Ovary (tissue), 3 donors: Measurements from ENCODE around the gene SLC1A3.

ENCODE experiments used
- EP300 ChIP-seq: sonication (generic); formaldehyde crosslinking; IDR thresholded peaks from one replicate; pipeline ENCODE4 v1.6.1; 2017; ENCODE audit warnings: antibody characterized with exemption
- POLR2A ChIP-seq: fragments of 450-650 bp; IDR thresholded peaks from one replicate; pipeline ENCODE4 v1.6.1; 2017; ENCODE audit warnings: antibody characterized with exemption, mild to moderate bottlenecking, moderate library complexity
- TF ChIP-seq, protein P1 (sequence below), 3 donors: fragments of 450-650 bp in 2 of 3; fragments of 200-600 bp in 1 of 3; IDR thresholded peaks; one replicate each; pipeline versions ENCODE4 v1.5.1 to v1.8.0; 2016 to 2022; ENCODE audit warnings: antibody characterized with exemption in 3 of 3, mild to moderate bottlenecking in 1 of 3
- donor health status: DM: no; HTN: no; CAD: no.

DNA sequence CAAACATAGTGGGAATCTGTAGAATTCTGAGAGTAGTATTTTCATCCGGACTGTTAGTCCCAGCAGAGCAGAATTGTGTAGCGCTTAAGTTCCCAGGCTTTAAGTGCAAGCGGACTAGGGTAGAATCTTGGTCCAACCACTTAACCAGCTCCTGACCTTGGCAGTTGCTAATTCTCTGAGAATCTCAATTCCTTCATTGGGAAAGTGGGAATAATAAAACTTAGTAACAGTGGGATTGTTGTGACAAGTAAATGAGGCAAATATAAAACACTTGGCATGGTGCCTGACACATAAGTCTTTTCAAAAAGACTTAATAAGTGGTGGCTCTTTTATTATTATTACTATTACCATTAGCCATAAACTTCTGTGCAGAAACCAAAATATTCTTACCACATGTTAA lies 8.4 kb upstream of the SLC1A3 start:
- TF ChIP-seq, protein P1, sequence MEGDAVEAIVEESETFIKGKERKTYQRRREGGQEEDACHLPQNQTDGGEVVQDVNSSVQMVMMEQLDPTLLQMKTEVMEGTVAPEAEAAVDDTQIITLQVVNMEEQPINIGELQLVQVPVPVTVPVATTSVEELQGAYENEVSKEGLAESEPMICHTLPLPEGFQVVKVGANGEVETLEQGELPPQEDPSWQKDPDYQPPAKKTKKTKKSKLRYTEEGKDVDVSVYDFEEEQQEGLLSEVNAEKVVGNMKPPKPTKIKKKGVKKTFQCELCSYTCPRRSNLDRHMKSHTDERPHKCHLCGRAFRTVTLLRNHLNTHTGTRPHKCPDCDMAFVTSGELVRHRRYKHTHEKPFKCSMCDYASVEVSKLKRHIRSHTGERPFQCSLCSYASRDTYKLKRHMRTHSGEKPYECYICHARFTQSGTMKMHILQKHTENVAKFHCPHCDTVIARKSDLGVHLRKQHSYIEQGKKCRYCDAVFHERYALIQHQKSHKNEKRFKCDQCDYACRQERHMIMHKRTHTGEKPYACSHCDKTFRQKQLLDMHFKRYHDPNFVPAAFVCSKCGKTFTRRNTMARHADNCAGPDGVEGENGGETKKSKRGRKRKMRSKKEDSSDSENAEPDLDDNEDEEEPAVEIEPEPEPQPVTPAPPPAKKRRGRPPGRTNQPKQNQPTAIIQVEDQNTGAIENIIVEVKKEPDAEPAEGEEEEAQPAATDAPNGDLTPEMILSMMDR (IDR thresholded peaks at IDR 0.05): no peak
- no peak for TF ChIP-seq EP300
- no peak for TF ChIP-seq POLR2A
